ENCODE results near the gene FOXO3.

GRCh38 chr6:108727966-108728730 is 167.4 kb downstream of the FOXO3 start:
- no peak for TF ChIP-seq CTCF (optimal IDR thresholded peaks at IDR 0.05 in 1 of 3, IDR thresholded peaks at IDR 0.05 in 1 of 3, conservative IDR thresholded peaks at IDR 0.05 in 1 of 3; ENCODE audit: extremely low read depth in 1 of 3, insufficient read depth in 2 of 3, low read length in 3 of 3)
- no peak for TF ChIP-seq EZH2 (IDR thresholded peaks at IDR 0.05; ENCODE audit: low read length)
